Nucleus accumbens (tissue), 56 donors: Measurements from ENCODE around the gene GBX1.
A peak's percentile ranks its signal among the peaks of the same experiment; 100 is the strongest.

Experiments
- DNase-seq, 56 donors: peaks; one replicate each; lab custom pipeline; 2025; lab: John Stamatoyannopoulos, UW

The GBX1 gene

GRCh38 chr7:151130741-151131157, 36.7 kb downstream of the GBX1 start:
- peak in 3 of 56 donors; percentile 22 to 34 (median 24) for DNase-seq

- DNase-seq, result no peak
These were observed 37.4 kb downstream of the GBX1 start for GRCh38 chr7:151129960-151130591.

DNA sequence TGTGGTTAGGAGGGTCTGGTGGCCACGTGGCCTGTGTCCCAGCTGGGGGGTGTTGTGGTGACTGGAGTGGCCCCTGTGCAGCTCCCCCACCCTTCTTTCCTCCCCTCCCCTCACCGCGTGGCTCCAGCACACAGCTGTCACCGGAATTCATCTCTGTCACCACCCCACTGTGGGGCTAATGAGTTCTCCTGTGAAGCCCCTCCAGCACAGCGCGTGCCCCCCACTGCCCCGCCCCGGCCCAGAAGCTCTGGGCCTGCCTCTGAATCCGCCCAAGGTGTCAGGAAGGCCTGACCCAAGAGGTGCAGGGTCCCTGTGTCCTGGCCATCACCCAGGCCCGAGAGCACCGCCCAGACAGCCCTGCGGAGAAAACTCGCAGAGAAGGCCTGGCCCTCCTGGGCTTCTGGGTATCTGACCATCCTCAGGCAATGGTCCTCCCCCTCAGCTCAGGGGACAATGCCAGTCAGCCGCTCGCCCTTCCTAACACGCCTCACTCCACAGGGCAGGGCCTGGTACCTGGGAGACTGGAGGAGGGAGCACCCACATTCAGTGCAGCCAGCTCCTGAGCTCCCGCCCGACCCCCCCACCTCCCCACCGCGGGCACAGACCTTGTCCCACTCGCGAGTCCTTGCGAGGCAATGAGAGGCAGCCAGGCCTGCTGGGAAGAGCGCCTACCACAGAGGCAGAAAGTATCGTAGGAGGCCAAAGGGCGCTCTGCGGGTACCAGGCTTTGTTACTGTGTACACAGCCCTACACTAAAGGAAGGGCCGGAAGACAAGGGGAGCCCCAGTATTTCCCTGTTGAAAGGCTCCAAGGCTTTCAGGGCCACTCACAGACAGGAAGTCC, 38.2 kb downstream of the GBX1 start:
- DNase-seq, result no peak

GRCh38 chr7:151128716-151129115, 38.8 kb downstream of the GBX1 start:
- DNase-seq, result no peak

DNA sequence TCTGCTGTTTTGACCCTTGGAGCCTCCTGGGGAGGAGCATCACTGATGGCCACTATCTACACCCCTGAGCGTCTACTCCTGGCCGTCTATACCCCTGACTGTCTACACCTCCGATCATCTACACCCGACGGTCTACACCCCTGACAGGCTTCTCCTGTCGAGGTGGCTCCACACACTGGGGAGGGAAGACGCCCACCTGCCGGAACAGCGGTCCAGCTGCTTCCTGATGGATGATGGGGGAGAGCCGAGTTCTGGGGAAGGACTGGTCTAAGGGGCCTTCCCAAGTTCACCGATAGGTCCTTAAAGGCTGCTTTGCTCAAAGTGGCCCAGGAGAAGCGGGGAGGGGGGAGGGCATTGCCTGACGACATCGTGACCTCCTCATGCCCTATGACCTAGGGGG, 39.4 kb downstream of the GBX1 start:
- no peak for DNase-seq

DNA sequence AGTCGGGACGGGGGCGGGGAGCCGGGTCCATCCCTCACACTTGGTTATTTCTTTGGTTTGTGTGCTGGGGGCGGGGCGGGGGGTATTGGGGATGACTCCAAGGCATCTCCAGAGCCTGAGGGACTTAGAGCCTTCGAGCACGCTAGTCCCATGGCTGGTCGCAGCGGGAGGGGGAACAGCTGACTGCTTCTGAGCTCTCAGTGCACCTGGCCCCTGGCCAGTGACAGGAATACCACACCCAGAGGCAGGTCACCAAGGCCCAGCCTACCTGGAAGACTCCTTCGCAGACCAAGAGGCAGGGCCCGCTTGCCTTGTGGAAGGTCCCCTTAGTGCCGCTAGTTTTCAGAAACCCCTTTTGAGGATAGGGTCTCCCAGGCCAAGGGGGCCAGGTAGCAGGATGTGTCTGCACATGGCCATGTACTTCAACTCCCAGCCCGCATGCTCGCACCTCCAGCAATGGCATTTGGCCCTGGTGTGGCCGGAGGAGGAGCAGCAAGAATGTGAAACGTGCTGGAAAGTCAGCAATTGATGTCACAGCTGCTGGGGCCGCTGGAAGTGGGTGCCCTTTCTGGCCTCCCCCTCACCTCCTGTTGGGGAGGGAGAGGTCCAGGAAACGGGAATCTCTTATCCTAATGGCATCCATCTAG, 40.9 kb downstream of the GBX1 start:
- DNase-seq, result no peak

DNA sequence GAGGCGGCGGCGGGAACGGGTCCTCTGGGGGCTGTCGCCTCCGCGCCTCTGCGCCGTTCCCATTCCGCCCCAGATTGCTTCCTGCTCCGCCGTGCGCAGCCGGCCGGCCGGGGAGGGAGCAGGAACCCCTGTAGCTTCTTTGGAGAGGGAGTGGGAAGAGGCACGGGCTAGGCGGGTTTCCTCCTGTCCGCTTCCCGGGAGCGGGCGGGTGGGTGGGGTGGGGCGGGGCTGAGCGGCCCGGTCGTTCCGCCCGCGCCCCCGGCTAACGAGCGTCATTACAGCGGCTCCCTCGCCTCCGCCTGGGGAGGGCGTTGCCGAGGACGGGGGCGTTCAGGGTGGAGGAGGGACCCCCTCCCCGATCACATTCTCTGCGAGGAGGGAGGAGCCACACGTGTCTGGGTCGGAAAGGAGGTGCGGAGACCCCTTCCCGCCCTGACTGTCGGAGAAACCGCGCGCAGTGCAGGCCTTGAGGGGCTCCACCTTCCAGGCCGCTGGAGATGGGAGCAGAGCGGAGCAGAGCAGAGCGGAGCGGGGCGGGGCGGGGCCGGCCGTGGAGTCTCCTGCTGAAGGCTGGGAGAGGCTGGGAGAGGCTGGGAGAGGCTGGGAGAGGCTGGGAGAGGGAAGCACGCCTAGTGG, 41.5 kb downstream of the GBX1 start:
- DNase-seq, result peak in 8 of 56 donors; percentile 19 to 58 (median 40)

GRCh38 chr7:151125470-151125845, 42.0 kb downstream of the GBX1 start:
- peak in 1 of 56 donors; percentile 38 for DNase-seq

DNA sequence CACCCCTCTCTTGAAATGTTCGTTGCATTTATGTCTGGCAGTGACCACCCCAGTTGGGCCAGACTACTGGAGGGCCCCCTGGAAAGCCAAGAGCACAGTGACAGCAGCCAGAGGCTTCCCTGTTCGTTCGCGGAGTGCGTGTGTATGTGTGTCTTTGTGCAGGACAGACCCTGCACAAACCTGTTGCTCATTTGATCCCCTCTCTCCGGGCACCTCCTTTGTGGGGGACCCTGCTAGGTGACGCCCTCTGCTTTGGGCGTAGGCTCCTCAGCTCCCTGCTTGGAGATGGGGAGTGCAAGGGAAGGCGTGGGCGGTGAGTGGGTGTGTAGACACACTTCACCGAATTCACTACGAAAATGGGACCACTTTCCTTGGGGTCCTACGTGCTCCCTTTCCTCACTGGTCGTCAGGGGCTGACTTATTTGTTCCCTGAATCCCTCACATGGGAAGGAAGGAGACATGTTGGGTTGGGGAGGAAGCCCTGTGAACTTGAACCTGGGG, 42.5 kb downstream of the GBX1 start:
- DNase-seq, result peak in 1 of 56 donors; percentile 13

- DNase-seq, result no peak
These were observed 43.0 kb downstream of the GBX1 start for GRCh38 chr7:151124481-151124880.

GRCh38 chr7:151123822-151124464, 43.6 kb downstream of the GBX1 start:
- DNase-seq, result peak in 52 of 56 donors; percentile 12 to 93 (median 67)

- no peak for DNase-seq
These were observed 44.2 kb downstream of the GBX1 start for GRCh38 chr7:151123158-151123821.

- no peak for DNase-seq
These were observed 44.7 kb downstream of the GBX1 start for GRCh38 chr7:151122796-151123157.

DNA sequence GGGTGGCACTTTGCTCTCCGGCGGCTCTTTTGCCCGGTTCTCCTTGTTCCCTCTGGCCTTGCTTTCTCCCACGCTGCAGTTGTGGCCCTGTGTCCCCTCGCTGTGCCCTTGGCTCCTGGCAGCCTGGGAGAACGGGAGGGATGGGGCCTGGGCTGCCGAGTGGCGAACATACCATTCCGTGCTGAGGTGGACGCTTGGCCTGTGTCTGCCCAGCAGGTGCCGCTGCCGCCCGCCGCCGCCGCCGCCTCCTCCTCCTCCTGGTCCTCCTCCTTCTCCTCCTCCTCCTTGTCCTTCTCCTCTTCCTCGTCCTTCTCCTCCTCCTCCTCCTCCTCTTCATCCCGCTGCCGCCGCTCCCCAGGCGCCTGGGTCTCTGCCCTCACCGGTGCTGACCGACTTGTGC, 45.2 kb downstream of the GBX1 start:
- no peak for DNase-seq

DNA sequence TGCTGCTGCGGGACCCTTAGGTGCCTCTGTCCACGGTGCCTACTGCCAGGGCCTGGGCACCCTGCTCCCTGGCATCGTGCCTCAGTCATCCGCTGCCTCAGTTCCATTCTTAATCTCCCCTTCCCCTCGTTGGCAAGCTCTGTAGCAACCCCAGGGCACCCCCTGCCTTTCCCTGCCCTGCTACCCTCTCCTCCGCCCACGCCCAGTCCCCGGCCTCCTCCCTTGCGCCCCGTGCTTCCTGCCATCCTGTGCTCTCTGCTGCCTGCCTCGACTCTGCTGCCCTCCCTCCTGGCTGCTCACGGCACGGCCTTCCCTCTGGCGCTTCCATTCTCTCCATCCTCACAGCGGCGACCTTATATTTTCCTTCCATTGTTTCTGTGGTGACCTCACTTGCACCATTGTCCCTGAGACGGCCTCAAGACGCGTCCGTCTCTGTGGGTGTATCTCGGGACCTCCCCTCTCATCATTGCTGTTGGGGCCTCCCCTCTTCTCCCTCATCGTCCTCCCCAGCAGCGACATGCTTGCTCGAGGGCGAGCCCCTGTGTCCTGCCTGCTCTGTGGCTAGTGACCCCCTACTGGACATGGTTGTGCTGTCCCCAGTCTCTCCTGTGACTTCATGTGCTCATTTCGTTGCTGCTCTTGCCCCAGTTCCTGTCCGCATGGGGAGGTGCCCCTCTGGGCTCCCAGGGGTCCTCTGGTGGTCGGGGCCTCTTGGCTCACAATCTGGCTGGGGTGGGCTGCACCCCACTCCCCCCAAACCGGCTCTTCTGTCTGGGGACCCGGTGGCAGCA, 45.9 kb downstream of the GBX1 start:
- DNase-seq, result no peak

- peak in 32 of 56 donors; percentile 6 to 73 (median 34) for DNase-seq
These were observed 46.6 kb downstream of the GBX1 start for GRCh38 chr7:151120896-151121295.

- DNase-seq, result peak in 5 of 56 donors; percentile 8 to 39 (median 25)
These were observed 47.6 kb downstream of the GBX1 start for GRCh38 chr7:151119902-151120301.

DNA sequence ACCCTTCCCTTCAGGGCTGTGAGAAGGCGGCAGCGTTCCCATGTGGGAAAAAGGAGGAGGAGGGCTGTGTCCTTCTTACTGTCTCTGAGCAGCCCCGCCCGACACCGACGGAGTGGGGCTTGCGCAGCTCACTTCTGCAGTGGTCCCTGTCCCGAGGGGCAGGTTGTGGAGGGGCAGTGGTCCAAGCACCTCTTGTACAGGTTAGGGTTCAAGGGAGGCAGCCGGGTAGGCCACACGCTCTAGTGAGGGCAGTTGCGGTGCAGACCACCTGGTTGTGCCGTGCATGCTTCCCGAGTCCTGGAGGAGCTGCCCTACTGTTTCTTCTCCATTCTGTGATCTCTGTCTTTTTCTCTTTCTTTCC, 48.5 kb downstream of the GBX1 start:
- no peak for DNase-seq
